Activated CD4-positive, alpha-beta memory T cell treated with anti-CD3 and anti-CD28 coated beads, Interleukin-2, amount 10 ng/mL, durations not matched to agents 7 days and 5 days (primary cell): ENCODE measurements around the gene BRCC3. TPM values are rescaled to one million over a fixed set of nuclear protein-coding genes. Genes with fewer than 3 reads are reported as not detected.
"Not testable (repeated sequence)": the region's sequence is repeated elsewhere in the genome, so short reads cannot be mapped to it uniquely, and the experiment has no call there.

Source experiments
- CTCF ChIA-PET: fragments of 350-600 bp; sonication (Branson Sonifier 250); formaldehyde crosslinking; loops from one replicate; lab custom pipeline; 2021; ENCODE audit warnings: antibody characterized with exemption, inconsistent platforms; lab: Charles Lee
- POLR2A ChIA-PET: fragments of 350-600 bp; sonication (Branson Sonifier 250); formaldehyde crosslinking; loops from one replicate; lab custom pipeline; 2021; ENCODE audit warnings: antibody characterized with exemption; lab: Charles Lee
- DNase-seq: peaks from one replicate; pipeline ENCODE4 v3.0.0-alpha.2; 2020
- H3K27ac Mint-ChIP-seq: one replicate; pipeline ENCODE4 v1.8.0; 2021; ENCODE audit warnings: mild to moderate bottlenecking, mixed read lengths
- H3K27me3 Mint-ChIP-seq: one replicate; pipeline ENCODE4 v1.8.0; 2021; ENCODE audit warnings: mixed read lengths
- H3K36me3 Mint-ChIP-seq: one replicate; pipeline ENCODE4 v1.8.0; 2021; ENCODE audit warnings: low read depth, mixed read lengths
- H3K4me1 Mint-ChIP-seq: one replicate; pipeline ENCODE4 v1.8.0; 2021; ENCODE audit warnings: mixed read lengths
- H3K4me3 Mint-ChIP-seq: one replicate; pipeline ENCODE4 v1.8.0; 2021; ENCODE audit warnings: mild to moderate bottlenecking, mixed read lengths
- H3K9me3 Mint-ChIP-seq: one replicate; pipeline ENCODE4 v1.8.0; 2021; ENCODE audit warnings: mixed read lengths
- total RNA-seq, 2 experiments: library from RNA; stranded (reverse); gene quantifications; one replicate each; pipeline ENCODE4 v1.2.3, GENCODE V29; 2021

Gene BRCC3
- total RNA-seq, 2 experiments from 2014 or later: 23.5 to 25.2 TPM

DNA sequence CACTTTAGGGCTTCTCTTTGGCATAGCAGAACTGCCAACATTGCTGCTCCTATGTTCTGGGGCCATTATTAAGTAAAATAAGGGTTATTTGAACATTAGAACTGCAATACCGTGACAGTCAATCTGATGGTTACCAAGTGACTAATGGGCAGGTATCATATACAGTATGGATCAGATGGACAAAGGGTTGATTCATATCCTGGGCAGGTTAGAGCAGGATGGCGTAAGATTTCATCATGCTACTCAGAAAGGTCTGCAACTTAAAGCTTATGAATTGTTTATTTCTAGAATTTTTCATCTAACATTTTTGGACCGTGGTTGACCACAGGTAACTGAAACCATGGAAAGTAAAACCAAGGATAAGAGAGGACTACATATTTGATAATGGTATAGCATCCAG lies 40.9 kb downstream of the BRCC3 start:
- no peaks in the 10 kb centered on the region for H3K9me3 Mint-ChIP-seq
- peaks cover 54% of the 10 kb centered on the region for H3K36me3 Mint-ChIP-seq
- H3K4me3 Mint-ChIP-seq: no peak overlapping the region
- ChIA-PET CTCF (no interaction called here), POLR2A (no interaction called here)
- no peaks in the 10 kb centered on the region for H3K27me3 Mint-ChIP-seq
- DNase-seq: no peak
- no peak overlapping the region for H3K27ac Mint-ChIP-seq
- no peaks in the 10 kb centered on the region for H3K4me1 Mint-ChIP-seq

DNA sequence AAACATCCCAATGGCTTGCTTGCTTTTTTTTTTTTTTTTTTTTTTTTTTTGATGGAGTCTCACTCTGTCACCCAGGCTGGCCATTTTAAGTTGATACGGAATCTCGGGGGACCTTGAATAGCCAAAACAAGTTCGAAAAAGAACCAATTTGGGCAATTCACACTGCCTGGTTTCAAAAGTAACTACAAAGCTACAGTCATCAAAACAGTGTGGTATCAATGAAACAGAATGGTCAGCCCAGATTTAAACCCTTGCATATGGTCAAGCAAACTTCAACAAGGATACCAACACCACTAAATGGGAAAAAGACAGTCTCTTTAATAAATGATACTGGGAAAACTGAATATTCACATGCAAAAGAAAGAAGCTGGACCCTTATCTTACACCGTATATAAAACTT lies 41.8 kb downstream of the BRCC3 start:
- DNase-seq: no peak
- Mint-ChIP-seq H3K4me1 (no peaks in the 10 kb centered on the region), H3K27ac (no peak overlapping the region), H3K36me3 (peaks cover 48% of the 10 kb centered on the region), H3K27me3 (no peaks in the 10 kb centered on the region), H3K4me3 (no peak overlapping the region), H3K9me3 (no peaks in the 10 kb centered on the region)
- CTCF ChIA-PET: no interaction called here
- POLR2A ChIA-PET: no interaction called here

DNA sequence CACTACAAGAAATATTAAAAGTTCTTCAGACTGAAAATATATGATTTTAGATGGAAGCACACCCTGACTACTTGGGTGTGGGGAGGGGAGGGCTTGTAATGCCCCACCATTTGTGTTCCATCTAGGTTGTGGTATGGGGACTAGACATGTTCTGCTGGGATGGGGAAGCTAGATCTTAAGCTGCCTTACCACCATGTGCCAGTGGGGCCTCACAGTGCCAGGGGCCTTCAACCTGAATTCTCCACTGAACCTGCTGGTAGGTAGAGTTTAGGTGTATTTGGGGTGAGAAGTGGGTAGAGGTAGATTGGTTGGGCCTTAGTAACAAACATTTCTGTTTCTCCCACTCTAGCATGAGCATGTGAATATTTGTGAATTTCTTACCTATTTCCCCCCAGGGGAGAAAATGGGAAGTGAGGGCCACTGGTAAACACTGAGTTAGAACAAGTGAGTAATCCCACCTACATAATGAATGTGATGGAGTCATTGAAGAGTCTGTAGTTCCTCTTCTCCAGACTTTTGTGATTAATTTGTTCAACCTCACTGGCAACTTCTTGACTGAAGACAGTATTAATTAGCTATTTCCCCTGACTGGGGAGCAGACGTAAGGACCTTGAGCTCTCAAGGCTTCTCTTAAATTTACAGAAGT lies 44.0 kb downstream of the BRCC3 start:
- no peak for DNase-seq
- H3K4me1 Mint-ChIP-seq: no peaks in the 10 kb centered on the region
- POLR2A ChIA-PET: no interaction called here
- H3K9me3 Mint-ChIP-seq: no peaks in the 10 kb centered on the region
- no peaks in the 10 kb centered on the region for H3K27me3 Mint-ChIP-seq
- H3K27ac Mint-ChIP-seq: no peak overlapping the region
- no peak overlapping the region for H3K4me3 Mint-ChIP-seq
- CTCF ChIA-PET: no interaction called here
- H3K36me3 Mint-ChIP-seq: peaks cover 46% of the 10 kb centered on the region

DNA sequence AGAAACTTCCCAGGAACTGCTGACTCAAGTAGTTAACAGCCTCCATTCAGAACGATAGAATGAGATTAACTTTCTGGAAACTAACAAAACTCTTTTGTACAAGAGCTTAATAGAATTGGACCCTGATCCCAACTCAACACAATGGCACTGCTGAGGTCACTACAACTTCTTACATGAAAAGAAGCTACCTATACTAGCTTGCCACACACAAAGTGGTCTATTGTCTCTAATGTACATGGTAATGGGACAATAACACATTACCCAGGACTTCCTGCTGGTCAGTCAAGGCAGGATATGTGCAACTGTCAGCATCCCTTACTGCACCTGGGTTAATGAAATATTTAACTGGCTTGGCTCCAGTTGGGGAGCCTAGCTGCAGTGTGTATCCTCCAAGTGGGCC lies 56.2 kb downstream of the BRCC3 start:
- Mint-ChIP-seq H3K4me1 (no peaks in the 10 kb centered on the region), H3K4me3 (no peak overlapping the region), H3K36me3 (peaks cover 32% of the 10 kb centered on the region), H3K27ac (no peak overlapping the region), H3K9me3 (peaks cover 2% of the 10 kb centered on the region), H3K27me3 (no peaks in the 10 kb centered on the region)
- CTCF ChIA-PET: interaction anchor here (1.3 kb wide), 1 partner anchor 209 kb away, joined by 3 read pairs; no protein-coding TSS in a partner anchor
- DNase-seq: no peak
- POLR2A ChIA-PET: no interaction called here

DNA sequence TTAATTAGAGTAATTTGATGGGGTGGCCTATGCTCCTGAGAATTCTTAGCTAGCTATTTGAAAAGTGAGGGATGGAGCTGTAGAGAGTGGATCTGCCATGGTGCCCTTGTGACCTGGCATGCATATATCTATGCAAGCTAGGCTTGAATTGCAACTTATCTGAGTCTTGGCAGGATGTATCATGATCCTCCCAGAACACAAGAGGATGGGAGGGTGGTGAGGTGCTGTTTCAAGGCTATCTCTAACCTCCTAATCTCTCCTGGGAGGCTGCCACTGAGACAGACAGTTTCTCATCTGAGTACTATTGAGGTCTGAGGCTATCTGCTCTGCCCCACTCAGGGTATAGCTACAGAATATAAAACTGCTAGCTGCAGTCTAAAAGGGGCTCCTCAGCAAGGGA lies 56.6 kb downstream of the BRCC3 start:
- ChIA-PET CTCF (interaction anchor here (1.3 kb wide), 1 partner anchor 210 kb away, joined by 3 read pairs; no protein-coding TSS in a partner anchor), POLR2A (no interaction called here)
- H3K36me3 Mint-ChIP-seq: peaks cover 27% of the 10 kb centered on the region
- H3K27ac Mint-ChIP-seq: no peak overlapping the region
- H3K9me3 Mint-ChIP-seq: peaks cover 2% of the 10 kb centered on the region
- H3K27me3 Mint-ChIP-seq: no peaks in the 10 kb centered on the region
- no peak for DNase-seq
- no peak overlapping the region for H3K4me3 Mint-ChIP-seq
- no peaks in the 10 kb centered on the region for H3K4me1 Mint-ChIP-seq

DNA sequence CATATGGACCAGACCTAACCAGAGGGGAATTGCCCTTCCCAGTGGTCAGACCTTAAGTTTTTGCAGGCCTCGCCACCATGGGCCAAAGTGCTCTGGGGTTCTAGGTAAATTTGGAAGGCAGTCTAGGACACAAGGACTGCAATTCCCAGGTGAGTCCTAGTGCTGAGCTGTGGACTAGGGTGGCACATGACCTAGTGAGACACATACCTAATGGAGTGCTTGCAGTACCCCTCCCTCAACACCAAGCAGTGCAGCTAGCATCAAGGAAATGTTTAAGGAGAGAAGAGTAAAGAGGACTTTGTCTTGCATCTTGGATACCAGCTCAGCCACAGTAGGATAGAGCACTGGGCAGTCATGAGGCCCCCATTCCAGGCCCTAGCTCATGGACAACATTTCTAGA lies 60.8 kb downstream of the BRCC3 start:
- ChIA-PET POLR2A (no interaction called here), CTCF (interaction anchor here (2.0 kb wide), 1 partner anchor 17 kb away, joined by 4 read pairs; no protein-coding TSS in a partner anchor)
- Mint-ChIP-seq H3K4me3 (no peak overlapping the region), H3K4me1 (no peaks in the 10 kb centered on the region), H3K36me3 (peaks cover 3% of the 10 kb centered on the region), H3K9me3 (peaks cover 2% of the 10 kb centered on the region), H3K27ac (no peak overlapping the region), H3K27me3 (no peaks in the 10 kb centered on the region)
- no peak for DNase-seq

DNA sequence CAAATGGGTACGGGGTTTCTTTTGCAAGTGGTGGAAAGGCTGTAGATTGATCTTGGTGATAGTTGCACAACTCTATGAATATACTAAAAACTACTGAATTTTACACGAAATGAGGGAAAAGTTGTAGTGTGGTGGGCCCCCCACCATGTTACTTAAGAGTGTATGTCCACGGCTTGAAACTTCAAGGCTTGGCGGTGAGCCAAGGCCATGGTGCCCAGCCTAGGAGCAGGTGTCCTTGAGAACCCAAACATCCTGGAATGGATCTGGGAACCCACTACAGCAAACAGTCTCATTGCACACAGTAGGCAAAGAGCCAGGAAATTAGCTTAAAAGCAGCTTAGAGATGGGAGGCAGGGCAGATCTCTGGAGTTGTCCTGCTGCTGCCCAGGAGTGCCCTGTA lies 62.9 kb downstream of the BRCC3 start:
- Mint-ChIP-seq H3K27me3 (no peaks in the 10 kb centered on the region), H3K4me1 (no peaks in the 10 kb centered on the region), H3K27ac (no peak overlapping the region), H3K4me3 (no peak overlapping the region), H3K9me3 (peaks cover 2% of the 10 kb centered on the region), H3K36me3 (no peaks in the 10 kb centered on the region)
- POLR2A ChIA-PET: no interaction called here
- CTCF ChIA-PET: no interaction called here
- DNase-seq: no peak

DNA sequence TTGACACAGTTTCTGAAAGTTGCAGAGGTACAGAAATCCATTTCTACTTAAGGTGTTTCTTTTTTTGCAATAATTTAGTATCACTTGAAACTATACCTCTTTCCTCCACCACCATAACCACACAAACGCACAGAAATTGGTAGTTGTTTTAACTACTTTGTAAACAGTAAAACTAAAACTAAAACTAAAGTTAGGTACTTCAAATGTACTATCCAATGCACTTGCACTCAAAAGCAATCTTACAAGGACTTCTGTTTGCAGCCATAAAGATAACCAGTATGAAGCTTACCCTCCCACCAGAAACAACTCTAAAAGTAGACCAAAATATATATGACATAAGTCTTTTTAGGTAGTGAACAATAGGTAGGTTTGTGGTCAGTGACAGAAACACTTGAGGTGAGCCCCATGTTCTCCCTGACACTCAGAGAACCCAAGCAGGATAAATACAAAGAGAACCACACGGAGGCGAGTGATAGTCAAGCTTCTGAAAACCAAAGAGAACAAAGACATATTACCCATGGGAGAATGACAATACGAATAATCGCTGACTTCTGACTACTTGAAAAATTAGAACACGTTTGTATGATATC lies 72.7 kb downstream of the BRCC3 start:
- H3K36me3 Mint-ChIP-seq: no peaks in the 10 kb centered on the region
- no peak overlapping the region for H3K27ac Mint-ChIP-seq
- DNase-seq: no peak
- ChIA-PET POLR2A (no interaction called here), CTCF (interaction anchor here (1.5 kb wide), 1 partner anchor 164 kb away, joined by 4 read pairs; no protein-coding TSS in a partner anchor)
- H3K4me1 Mint-ChIP-seq: peaks cover 7% of the 10 kb centered on the region
- H3K9me3 Mint-ChIP-seq: no peaks in the 10 kb centered on the region
- H3K27me3 Mint-ChIP-seq: no peaks in the 10 kb centered on the region
- no peak overlapping the region for H3K4me3 Mint-ChIP-seq

DNA sequence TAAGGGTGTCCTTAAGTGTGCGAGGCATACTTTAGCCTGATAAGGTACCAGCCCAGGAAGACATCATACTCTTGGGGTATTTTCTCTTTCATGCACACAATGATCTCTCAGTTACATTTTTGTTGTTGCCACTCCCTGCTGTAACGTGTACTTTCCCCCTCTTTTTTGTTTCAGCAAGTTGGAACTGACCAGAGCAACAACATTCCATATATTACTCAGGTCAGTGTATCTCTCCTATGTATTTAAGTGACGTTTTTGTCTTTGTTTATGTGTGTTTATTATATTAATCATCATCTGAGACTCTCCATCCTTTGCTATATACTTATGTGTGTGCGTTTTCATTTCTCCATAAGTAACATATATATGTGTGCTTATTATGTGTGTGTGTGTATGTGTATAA lies 73.6 kb downstream of the BRCC3 start:
- ChIA-PET POLR2A (no interaction called here), CTCF (no interaction called here)
- Mint-ChIP-seq H3K27ac (no peak overlapping the region), H3K4me3 (no peak overlapping the region), H3K36me3 (no peaks in the 10 kb centered on the region), H3K9me3 (no peaks in the 10 kb centered on the region), H3K4me1 (peaks cover 7% of the 10 kb centered on the region), H3K27me3 (no peaks in the 10 kb centered on the region)
- DNase-seq: no peak

DNA sequence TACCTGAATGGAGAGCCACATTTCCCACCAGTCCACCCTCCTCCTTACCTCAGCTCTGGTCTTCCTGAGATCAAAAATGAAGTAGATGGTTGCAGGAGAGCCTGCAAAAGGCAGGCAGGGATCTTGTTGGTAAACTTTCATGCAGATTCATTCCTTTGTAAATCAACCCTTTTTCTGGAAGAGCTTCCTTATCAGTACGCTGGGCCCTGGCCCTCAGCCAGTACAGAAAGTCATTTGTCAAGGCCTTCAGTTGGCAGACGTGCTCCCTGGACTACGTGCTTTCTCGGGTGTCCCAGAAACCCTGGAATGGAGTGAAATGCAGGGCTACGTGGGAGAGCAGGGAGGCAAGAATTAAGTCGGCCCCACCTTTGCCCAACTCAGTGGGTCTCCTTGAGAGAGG lies 76.3 kb downstream of the BRCC3 start:
- CTCF ChIA-PET, H3K27me3 Mint-ChIP-seq, POLR2A ChIA-PET, H3K27ac Mint-ChIP-seq, H3K36me3 Mint-ChIP-seq, H3K9me3 Mint-ChIP-seq, H3K4me1 Mint-ChIP-seq, DNase-seq, H3K4me3 Mint-ChIP-seq: not testable (repeated sequence)

DNA sequence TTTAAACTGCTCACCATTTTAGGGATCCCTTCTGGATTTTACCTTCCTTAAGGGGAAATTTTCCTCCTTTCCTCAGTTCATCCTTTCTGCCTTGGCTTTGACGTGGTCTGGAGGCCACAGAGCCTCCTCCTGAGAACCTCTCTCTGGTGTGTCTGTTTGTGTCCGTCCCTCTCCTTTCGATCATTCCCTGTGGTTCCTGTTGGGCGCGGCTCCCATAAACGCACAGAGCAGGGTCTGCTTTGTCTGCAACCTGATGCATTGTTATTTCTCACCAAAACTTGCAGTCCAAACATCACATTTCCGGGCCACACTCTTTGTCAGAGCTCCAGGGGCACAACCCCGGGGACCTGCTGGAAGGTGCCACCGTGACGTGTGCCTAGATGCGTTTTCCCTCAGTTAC lies 76.9 kb downstream of the BRCC3 start:
- H3K9me3 Mint-ChIP-seq, DNase-seq, H3K36me3 Mint-ChIP-seq, H3K4me3 Mint-ChIP-seq, H3K27me3 Mint-ChIP-seq, H3K4me1 Mint-ChIP-seq, H3K27ac Mint-ChIP-seq: not testable (repeated sequence)
- POLR2A ChIA-PET: interaction anchor here (0.8 kb wide), 1 partner anchor 69 kb away, joined by 3 read pairs; no protein-coding TSS in a partner anchor
- CTCF ChIA-PET: interaction anchor here (0.9 to 1.7 kb wide), 5 partner anchors 53 to 230 kb away, joined by 3 to 7 read pairs (median 3); no protein-coding TSS in a partner anchor

DNA sequence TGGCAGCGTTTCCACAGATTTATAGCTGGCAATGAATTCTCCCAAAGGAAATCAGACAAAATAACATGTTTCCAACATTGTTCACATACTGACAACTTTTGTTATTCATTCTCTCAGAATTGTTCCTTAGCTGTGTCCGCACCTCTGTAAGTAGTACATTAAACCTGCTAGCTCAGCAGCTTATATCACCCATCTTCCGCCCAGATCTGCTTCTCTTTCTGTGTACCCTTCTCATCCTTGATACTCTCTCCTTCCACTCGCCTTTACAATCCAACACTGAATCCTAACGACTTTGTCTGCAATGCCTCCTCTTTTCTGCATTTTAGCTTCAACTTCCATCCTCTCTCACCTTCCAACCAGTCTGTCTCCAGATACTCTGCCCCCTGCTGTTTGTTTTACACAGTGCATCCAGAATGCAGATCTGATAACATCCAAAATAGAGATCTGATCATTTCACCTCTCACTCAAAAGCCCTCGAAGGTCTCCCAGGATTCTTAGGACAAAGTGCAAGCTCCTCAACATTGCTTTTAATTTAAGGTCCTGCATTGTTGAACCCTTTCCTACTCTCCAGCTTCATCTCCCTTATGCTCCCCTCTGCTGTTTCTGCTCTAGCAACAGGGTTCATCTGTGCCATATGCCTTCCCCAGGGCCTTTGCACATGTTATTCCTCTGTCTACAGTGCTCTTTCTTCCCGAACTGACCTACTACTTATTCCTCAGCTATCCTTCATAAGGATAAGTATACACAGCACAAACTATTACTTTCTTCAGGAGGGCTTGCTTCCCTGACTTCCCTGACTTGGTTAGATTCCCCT lies 77.6 kb downstream of the BRCC3 start:
- CTCF ChIA-PET: interaction anchor here (0.7 to 1.7 kb wide), 6 partner anchors 17 to 231 kb away, joined by 3 to 7 read pairs (median 4); no protein-coding TSS in a partner anchor
- POLR2A ChIA-PET: interaction anchor here (0.8 kb wide), 1 partner anchor 68 kb away, joined by 3 read pairs; no protein-coding TSS in a partner anchor
- DNase-seq: peak; percentile 40
- Mint-ChIP-seq H3K27me3 (no peaks in the 10 kb centered on the region), H3K36me3 (no peaks in the 10 kb centered on the region), H3K9me3 (no peaks in the 10 kb centered on the region), H3K27ac (no peak overlapping the region), H3K4me1 (peaks cover 5% of the 10 kb centered on the region), H3K4me3 (no peak overlapping the region)

DNA sequence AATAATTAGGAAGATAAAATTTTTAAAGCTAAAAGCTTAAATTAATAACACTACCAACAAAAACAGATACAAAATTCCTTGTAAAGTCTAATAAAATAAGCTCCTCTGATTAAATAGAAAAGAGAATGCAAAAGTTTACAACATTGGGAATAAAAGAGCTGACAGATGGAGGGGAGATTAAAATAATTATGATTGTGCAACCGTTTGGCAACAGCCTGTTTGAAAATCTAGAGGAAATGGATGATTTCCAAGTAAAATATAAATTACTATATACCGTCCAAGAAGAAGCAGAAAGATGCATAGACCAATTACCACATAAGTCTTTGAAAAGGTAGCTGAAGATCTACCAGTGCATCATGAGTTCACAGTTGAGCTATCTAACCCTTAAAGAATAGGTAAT lies 98.6 kb downstream of the BRCC3 start:
- H3K9me3 Mint-ChIP-seq: no peaks in the 10 kb centered on the region
- H3K27ac Mint-ChIP-seq: no peak overlapping the region
- ChIA-PET CTCF (interaction anchor here (0.8 to 1.6 kb wide), 2 partner anchors 33 to 46 kb away, joined by 3 to 4 read pairs; partner anchors contain the start of gene VBP1), POLR2A (no interaction called here)
- H3K4me3 Mint-ChIP-seq: no peak overlapping the region
- H3K36me3 Mint-ChIP-seq: no peaks in the 10 kb centered on the region
- DNase-seq: no peak
- H3K27me3 Mint-ChIP-seq: peaks cover 2% of the 10 kb centered on the region
- H3K4me1 Mint-ChIP-seq: no peaks in the 10 kb centered on the region
